Measurements from ENCODE around the gene NPC1L1. TPM values are rescaled to one million over a fixed set of nuclear protein-coding genes. Genes with fewer than 3 reads are reported as not detected.
"Not testable (repeated sequence)": the region's sequence is repeated elsewhere in the genome, so short reads cannot be mapped to it uniquely, and the experiment has no call there.

Gene NPC1L1
- total RNA-seq, 2 donors from 2014 or later = not detected

DNA sequence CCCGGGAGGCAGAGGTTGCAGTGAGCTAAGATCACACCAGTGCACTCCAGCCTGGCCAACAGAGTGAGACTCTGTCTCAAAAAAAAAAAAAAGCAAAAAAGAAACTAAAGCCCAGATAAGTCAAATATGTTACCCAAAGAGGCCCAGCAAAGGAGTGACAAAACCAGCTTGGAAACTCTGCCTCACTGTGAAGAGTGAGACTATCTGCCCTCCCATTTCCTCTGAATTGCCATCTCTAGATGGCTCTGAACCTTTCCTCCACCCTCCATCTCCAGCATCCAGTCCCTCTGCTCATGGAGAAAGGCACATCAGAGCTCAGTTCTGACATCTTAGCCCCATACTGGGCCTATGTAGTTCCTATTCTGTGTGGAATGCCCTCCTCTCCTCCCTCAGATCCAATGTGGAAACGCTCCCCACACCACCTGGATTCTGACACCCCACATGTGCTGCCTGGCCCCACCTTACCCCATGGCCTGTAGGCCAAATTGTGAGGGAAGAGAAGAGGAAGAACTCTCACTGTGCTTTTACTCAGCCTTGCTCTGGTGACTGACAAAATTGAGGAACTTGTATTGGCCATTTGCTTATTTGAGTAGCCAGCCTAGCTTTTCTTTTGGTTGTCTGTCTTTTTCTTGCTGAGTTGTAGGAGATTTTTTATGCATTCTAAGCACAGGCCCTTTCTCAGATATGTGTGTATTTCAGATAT lies 32.7 kb downstream of the NPC1L1 start:
- Histone ChIP-seq H3K9me3 (no peaks in the 10 kb centered on the region), H3K27me3 (no peaks in the 10 kb centered on the region), H3K4me3 (no peak overlapping the region), H3K4me1 (no peaks in the 10 kb centered on the region), H3K36me3 (no peaks in the 10 kb centered on the region), H3K27ac (no peak overlapping the region)
- TF ChIP-seq, protein P1, sequence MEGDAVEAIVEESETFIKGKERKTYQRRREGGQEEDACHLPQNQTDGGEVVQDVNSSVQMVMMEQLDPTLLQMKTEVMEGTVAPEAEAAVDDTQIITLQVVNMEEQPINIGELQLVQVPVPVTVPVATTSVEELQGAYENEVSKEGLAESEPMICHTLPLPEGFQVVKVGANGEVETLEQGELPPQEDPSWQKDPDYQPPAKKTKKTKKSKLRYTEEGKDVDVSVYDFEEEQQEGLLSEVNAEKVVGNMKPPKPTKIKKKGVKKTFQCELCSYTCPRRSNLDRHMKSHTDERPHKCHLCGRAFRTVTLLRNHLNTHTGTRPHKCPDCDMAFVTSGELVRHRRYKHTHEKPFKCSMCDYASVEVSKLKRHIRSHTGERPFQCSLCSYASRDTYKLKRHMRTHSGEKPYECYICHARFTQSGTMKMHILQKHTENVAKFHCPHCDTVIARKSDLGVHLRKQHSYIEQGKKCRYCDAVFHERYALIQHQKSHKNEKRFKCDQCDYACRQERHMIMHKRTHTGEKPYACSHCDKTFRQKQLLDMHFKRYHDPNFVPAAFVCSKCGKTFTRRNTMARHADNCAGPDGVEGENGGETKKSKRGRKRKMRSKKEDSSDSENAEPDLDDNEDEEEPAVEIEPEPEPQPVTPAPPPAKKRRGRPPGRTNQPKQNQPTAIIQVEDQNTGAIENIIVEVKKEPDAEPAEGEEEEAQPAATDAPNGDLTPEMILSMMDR (IDR thresholded peaks at IDR 0.05) = no peak
- no peak for DNase-seq (ENCODE audit: low spot score)

DNA sequence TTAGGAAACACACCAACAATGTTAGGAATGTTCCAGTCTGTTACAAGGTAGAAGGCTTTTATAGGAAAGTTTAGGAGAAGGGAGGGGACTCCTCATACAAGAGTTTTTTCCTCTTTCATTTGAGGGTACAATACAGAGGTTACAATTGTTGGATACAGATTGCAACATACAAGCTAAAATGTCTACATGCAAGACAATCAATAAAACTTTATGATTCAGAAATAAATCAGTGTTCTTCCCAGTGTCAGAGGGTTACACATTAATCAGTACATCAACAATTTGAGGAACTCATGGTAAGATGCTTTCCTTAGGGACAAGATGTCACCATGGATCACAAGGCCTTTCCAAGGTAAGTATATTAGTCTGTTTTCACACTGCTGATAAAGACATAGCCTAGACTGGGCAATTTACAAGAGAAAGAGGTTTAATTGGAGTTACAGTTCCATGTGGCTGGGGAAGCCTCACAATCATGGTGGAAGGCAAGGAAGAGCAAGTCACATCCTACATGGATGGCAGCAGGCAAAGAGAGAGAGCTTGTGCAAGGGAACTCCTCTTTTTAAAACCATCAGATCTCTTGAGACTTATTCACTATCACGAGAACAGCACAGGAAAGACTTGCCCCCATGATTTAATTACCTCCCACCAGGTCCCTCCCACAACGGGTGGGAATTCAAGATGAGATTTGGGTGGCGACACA lies 34.4 kb downstream of the NPC1L1 start:
- not testable (repeated sequence) for DNase-seq (ENCODE audit: low spot score); H3K9me3 ChIP-seq; H3K27me3 ChIP-seq; H3K27ac ChIP-seq; H3K36me3 ChIP-seq; H3K4me1 ChIP-seq; H3K4me3 ChIP-seq

DNA sequence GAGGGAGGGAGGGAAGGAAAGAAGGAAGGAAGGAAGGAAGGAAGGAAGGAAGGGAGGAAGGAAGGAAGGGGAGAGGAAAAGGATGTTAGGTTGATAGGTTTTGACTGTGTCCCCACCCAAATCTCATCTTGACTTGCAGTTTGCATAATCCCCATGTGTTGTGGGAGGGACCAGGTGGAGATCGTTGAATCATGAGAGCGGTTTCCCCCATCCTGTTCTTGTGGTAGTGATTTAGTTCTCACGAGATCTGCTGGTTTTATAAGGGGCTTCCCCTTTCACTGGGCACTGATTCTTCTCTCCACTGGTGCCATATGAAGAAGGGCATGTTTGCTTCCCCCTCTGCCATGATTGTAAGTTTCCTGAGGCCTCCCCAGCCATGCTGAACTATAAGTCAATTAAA lies 35.5 kb downstream of the NPC1L1 start:
- no peaks in the 10 kb centered on the region for H3K27me3 ChIP-seq

DNA sequence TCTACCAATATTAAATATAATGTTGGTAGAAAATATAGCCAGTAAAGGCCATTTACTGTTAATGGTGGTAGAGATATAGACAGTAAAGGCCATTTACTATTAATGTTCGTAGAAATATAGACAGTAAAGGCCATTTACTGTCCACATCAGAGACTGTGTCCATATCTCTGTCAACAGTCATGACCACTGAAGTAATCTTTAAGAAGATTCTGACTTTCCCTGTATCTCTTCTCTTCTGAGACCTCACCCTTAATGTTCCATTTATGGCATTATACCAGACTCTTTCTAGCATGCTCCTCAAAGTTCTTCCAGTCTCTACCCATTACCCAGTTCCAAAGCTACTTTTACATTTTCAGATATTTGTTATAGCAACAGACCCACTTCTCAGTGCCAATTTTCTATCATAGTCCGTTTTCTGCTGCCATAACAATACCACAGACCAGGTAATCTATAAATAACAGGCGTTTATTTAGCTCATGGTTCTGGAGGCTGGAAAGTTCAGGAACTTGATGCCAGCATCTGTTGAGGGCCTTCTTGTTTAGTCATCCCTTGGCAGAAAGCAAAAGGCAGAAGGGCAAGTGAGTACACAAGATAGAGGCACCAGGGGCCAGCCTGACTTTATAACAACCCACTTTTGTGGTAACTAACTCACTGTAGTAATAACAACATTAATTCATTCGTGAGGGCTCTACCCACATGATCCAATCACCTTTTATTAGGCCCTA lies 42.7 kb downstream of the NPC1L1 start:
- Histone ChIP-seq H3K27ac (no peak overlapping the region), H3K4me1 (no peaks in the 10 kb centered on the region), H3K4me3 (no peak overlapping the region), H3K9me3 (no peaks in the 10 kb centered on the region), H3K36me3 (no peaks in the 10 kb centered on the region), H3K27me3 (no peaks in the 10 kb centered on the region)
- TF ChIP-seq, protein P1 (IDR thresholded peaks at IDR 0.05) = no peak
- DNase-seq (ENCODE audit: low spot score) = no peak

More for the DNA sequence above, 35.5 kb downstream of the NPC1L1 start:
- Histone ChIP-seq H3K27ac (no peak overlapping the region), H3K4me1 (no peaks in the 10 kb centered on the region), H3K9me3 (no peaks in the 10 kb centered on the region), H3K36me3 (no peaks in the 10 kb centered on the region), H3K4me3 (no peak overlapping the region)
- DNase-seq (ENCODE audit: low spot score) = no peak
- TF ChIP-seq, protein P1 (IDR thresholded peaks at IDR 0.05) = no peak

DNA sequence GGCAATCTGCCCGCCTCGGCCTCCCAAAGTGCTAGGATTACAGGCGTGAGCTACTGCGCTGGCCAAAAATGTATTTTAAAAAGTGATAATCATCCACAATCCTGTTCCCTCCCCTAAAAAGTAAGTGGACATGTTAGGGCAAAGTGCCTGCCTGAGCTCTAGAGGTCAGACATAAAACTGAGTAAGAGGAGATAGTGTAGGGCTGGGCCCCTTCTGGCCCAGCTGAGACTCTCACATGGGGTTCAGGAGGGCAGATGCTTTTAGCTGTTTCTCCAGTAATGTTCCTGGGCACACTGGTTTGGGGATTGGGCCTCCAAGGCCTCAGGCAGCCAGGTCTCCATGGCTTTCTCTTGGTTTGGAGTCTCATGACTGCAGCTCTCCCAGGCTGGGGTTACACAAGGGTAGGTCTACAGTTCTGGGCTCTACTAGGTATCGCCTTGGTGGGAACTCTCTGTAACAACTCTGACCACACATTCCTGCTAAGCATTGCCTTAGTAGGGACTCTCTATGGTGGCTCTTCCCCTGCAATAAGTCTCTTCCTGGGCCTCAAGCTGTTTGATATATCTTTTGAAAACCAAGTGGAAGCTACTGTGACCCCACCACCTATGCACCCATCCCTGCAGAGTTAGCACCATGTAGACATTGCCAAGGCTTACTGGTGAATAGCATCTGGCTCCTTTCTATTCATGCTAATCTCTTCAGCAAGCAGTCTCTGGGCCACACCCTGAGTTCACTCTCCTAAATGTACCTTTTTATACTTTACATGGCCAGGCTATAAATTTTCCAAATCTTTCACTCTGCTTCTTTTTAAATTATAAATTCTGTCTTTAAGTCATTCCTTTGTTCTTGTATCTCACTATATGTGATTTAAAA lies 43.7 kb downstream of the NPC1L1 start:
- TF ChIP-seq, protein P1 (IDR thresholded peaks at IDR 0.05) = no peak
- Histone ChIP-seq H3K4me3 (no peak overlapping the region), H3K4me1 (no peaks in the 10 kb centered on the region), H3K27me3 (no peaks in the 10 kb centered on the region), H3K36me3 (no peaks in the 10 kb centered on the region), H3K27ac (no peak overlapping the region), H3K9me3 (no peaks in the 10 kb centered on the region)
- DNase-seq (ENCODE audit: low spot score) = no peak

All from right atrium auricular region (tissue), 2 donors.